ENCODE measurements around the gene NECTIN2. TPM values are rescaled to one million over a fixed set of nuclear protein-coding genes. Genes with fewer than 3 reads are reported as not detected.
"Not testable (repeated sequence)": the region's sequence is repeated elsewhere in the genome, so short reads cannot be mapped to it uniquely, and the experiment has no call there.

Gene NECTIN2
- total RNA-seq, 1 experiment from 2014 or later: 176 TPM

DNA sequence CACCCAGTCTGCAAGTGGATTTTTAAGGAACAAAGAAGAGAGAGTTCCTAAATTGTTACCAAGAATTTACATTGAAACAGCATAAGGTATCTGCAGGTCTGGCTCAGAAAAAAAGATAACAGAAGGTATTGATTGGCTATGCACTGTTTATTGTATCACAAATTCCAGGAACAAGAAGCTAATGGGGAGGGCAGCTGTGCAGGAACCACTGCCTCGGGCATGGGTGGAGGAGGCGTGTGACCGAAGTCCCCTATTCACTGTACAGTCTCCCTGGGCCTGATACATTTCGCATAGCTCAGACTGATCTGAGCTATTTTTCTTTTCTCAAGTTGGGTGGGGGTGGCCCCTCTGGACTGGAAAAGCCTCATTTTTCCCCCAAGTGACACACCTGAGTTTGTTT, 11.7 kb downstream of the NECTIN2 start:
- no peak overlapping the region for H3K4me2 ChIP-seq (ENCODE audit: insufficient read depth, insufficient read length, low read length)
- no peak overlapping the region for H3K4me3 Mint-ChIP-seq
- peaks cover 5 to 9% of the 10 kb centered on the region in 2 experiments; a peak in 3 of 4 replicates for H3K4me1 Mint-ChIP-seq
- DNase-seq: no peak
- H4K91ac ChIP-seq (ENCODE audit: insufficient read length, low read depth, low read length): no peak overlapping the region
- no peaks in the 10 kb centered on the region for H3K4me1 ChIP-seq (ENCODE audit: insufficient read depth, low read length)
- H3T11ph ChIP-seq (ENCODE audit: low read length): no peak overlapping the region
- no peak overlapping the region for H4K5ac ChIP-seq (ENCODE audit: insufficient read length, low read depth, low read length)
- no peaks in the 10 kb centered on the region for H3K27me3 ChIP-seq (ENCODE audit: insufficient read depth, low read length)
- no peak overlapping the region for H3K23ac ChIP-seq (ENCODE audit: insufficient read length, low read depth, low read length)
- H3K56ac ChIP-seq (ENCODE audit: insufficient read length, low read depth, low read length): no peak overlapping the region
- peaks cover 5% of the 10 kb centered on the region; the same call in 1 of the 2 replicates for H3K79me2 ChIP-seq (ENCODE audit: insufficient read depth, low read length)
- peaks cover 15 to 57% (median 57%) of the 10 kb centered on the region in 3 experiments; a peak in 6 of 7 replicates for H3K36me3 Mint-ChIP-seq (ENCODE audit: insufficient read depth in 1 of 3, low read depth in 3 of 3)
- H3K18ac ChIP-seq (ENCODE audit: insufficient read length, low read depth, low read length): no peak overlapping the region
- WGBS (ENCODE audit: extremely low coverage, insufficient read length, low lambda C conversion rate): no CpG with 5 or more reads among the region's 4 CpGs
- H3K9me3 Mint-ChIP-seq: no peaks in the 10 kb centered on the region
- no peak overlapping the region for H2BK12ac ChIP-seq (ENCODE audit: insufficient read length, low read depth, low read length)
- H2BK15ac ChIP-seq (ENCODE audit: low read depth, low read length): no peak overlapping the region
- H3K23me2 ChIP-seq (ENCODE audit: insufficient read length, low read depth, low read length, poor library complexity, severe bottlenecking): no peaks in the 10 kb centered on the region
- no peak overlapping the region for H3K27ac Mint-ChIP-seq
- TF ChIP-seq, protein P1, sequence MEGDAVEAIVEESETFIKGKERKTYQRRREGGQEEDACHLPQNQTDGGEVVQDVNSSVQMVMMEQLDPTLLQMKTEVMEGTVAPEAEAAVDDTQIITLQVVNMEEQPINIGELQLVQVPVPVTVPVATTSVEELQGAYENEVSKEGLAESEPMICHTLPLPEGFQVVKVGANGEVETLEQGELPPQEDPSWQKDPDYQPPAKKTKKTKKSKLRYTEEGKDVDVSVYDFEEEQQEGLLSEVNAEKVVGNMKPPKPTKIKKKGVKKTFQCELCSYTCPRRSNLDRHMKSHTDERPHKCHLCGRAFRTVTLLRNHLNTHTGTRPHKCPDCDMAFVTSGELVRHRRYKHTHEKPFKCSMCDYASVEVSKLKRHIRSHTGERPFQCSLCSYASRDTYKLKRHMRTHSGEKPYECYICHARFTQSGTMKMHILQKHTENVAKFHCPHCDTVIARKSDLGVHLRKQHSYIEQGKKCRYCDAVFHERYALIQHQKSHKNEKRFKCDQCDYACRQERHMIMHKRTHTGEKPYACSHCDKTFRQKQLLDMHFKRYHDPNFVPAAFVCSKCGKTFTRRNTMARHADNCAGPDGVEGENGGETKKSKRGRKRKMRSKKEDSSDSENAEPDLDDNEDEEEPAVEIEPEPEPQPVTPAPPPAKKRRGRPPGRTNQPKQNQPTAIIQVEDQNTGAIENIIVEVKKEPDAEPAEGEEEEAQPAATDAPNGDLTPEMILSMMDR (conservative IDR thresholded peaks at IDR 0.05): no peak
- no peaks in the 10 kb centered on the region for H3K9me3 ChIP-seq (ENCODE audit: control insufficient read depth, low read depth, low read length)
- no peaks in the 10 kb centered on the region for H3K27me3 Mint-ChIP-seq (ENCODE audit: low read depth)
- no peak overlapping the region for H2BK5ac ChIP-seq (ENCODE audit: insufficient read length, low read length)
- H3K27ac ChIP-seq (ENCODE audit: insufficient read length, low read depth, low read length): no peak overlapping the region
- H2AFZ ChIP-seq (ENCODE audit: low read length): no peak overlapping the region
- H2BK120ac ChIP-seq (ENCODE audit: low read depth, low read length, poor library complexity, severe bottlenecking): no peak overlapping the region
- H3K79me1 ChIP-seq (ENCODE audit: insufficient read depth, low read depth, low read length, poor library complexity, severe bottlenecking): peaks cover 8% of the 10 kb centered on the region
- no peak overlapping the region for H2AK5ac ChIP-seq (ENCODE audit: insufficient read length, low read length)
- no peaks in the 10 kb centered on the region for H4K20me1 ChIP-seq (ENCODE audit: control insufficient read depth, insufficient read depth, insufficient read length)
- H2BK20ac ChIP-seq (ENCODE audit: low read depth, low read length, poor library complexity, severe bottlenecking): no peak overlapping the region
- no peak overlapping the region for H3K14ac ChIP-seq (ENCODE audit: insufficient read depth, low read length)
- no peak overlapping the region for H4K8ac ChIP-seq (replicated peaks; ENCODE audit: insufficient read length, low read depth, low read length)
- no peak overlapping the region for H3K4ac ChIP-seq (ENCODE audit: low read depth, low read length)
- no peak overlapping the region for H3K9ac ChIP-seq (ENCODE audit: extremely low read depth, insufficient read length, low read length)

DNA sequence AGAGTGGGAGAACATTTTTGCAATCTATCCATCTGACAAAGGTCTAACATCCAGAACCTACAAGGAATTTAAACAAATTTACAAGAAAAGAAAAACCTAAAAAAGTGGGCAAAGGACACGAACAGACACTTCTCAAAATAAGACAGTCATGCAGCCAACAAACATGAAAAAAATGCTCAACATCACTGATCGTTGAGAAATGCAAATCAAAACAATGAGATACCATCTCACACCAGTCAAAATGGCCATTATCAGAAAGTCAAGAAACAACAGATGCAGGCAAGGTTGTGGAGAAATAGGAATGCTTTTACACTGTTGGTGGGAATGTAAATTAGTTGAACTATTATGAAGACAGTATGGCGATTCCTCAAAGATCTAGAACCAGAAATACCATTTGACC, 15.5 kb downstream of the NECTIN2 start:
- not testable (repeated sequence) for H3K9ac ChIP-seq (ENCODE audit: extremely low read depth, insufficient read length, low read length); H4K5ac ChIP-seq (ENCODE audit: insufficient read length, low read depth, low read length); H4K8ac ChIP-seq (replicated peaks; ENCODE audit: insufficient read length, low read depth, low read length); H3T11ph ChIP-seq (ENCODE audit: low read length); H2AK5ac ChIP-seq (ENCODE audit: insufficient read length, low read length); H3K79me2 ChIP-seq (ENCODE audit: insufficient read depth, low read length); H3K27me3 ChIP-seq (ENCODE audit: insufficient read depth, low read length); H3K27ac ChIP-seq (ENCODE audit: insufficient read length, low read depth, low read length); H3K79me1 ChIP-seq (ENCODE audit: insufficient read depth, low read depth, low read length, poor library complexity, severe bottlenecking); H3K4me3 Mint-ChIP-seq; H3K56ac ChIP-seq (ENCODE audit: insufficient read length, low read depth, low read length); H2BK15ac ChIP-seq (ENCODE audit: low read depth, low read length); H3K4ac ChIP-seq (ENCODE audit: low read depth, low read length); H3K27me3 Mint-ChIP-seq (ENCODE audit: low read depth); H4K91ac ChIP-seq (ENCODE audit: insufficient read length, low read depth, low read length); H2BK120ac ChIP-seq (ENCODE audit: low read depth, low read length, poor library complexity, severe bottlenecking); H3K14ac ChIP-seq (ENCODE audit: insufficient read depth, low read length); H3K4me2 ChIP-seq (ENCODE audit: insufficient read depth, insufficient read length, low read length); H3K9me3 ChIP-seq (ENCODE audit: control insufficient read depth, low read depth, low read length); H2AFZ ChIP-seq (ENCODE audit: low read length); DNase-seq; H3K23me2 ChIP-seq (ENCODE audit: insufficient read length, low read depth, low read length, poor library complexity, severe bottlenecking); H3K4me1 ChIP-seq (ENCODE audit: insufficient read depth, low read length); H3K23ac ChIP-seq (ENCODE audit: insufficient read length, low read depth, low read length); H2BK20ac ChIP-seq (ENCODE audit: low read depth, low read length, poor library complexity, severe bottlenecking); H3K4me1 Mint-ChIP-seq; H3K18ac ChIP-seq (ENCODE audit: insufficient read length, low read depth, low read length); H4K20me1 ChIP-seq (ENCODE audit: control insufficient read depth, insufficient read depth, insufficient read length); H2BK12ac ChIP-seq (ENCODE audit: insufficient read length, low read depth, low read length); H3K9me3 Mint-ChIP-seq; H2BK5ac ChIP-seq (ENCODE audit: insufficient read length, low read length)
- peaks cover 29 to 66% (median 58%) of the 10 kb centered on the region in 3 experiments; a peak in 6 of 7 replicates for H3K36me3 Mint-ChIP-seq (ENCODE audit: insufficient read depth in 1 of 3, low read depth in 3 of 3)
- no CpG with 5 or more reads among the region's 3 CpGs for WGBS (ENCODE audit: extremely low coverage, insufficient read length, low lambda C conversion rate)
- H3K27ac Mint-ChIP-seq: peak overlapping the region in 1 of 3 experiments; percentile 22; a peak in 1 of 7 replicates

Data from H9 (cell line).